GM19397 (cell line): ENCODE data around the gene NECTIN4.
A peak's percentile ranks its signal among the peaks of the same experiment; 100 is the strongest.
"Not testable (repeated sequence)": the region's sequence is repeated elsewhere in the genome, so short reads cannot be mapped to it uniquely, and the experiment has no call there.

ENCODE experiments used
- ATAC-seq: cut with Tn5 transposase; IDR thresholded peaks from one replicate; pipeline ENCODE4 v1.9.1; 2021; ENCODE audit warnings: mild to moderate bottlenecking, moderate library complexity; ENCODE audit not compliant: unreplicated experiment

The NECTIN4 gene

GRCh38 chr1:161065681-161066080 is 23.7 kb downstream of the NECTIN4 start:
- not testable (repeated sequence) for ATAC-seq

DNA sequence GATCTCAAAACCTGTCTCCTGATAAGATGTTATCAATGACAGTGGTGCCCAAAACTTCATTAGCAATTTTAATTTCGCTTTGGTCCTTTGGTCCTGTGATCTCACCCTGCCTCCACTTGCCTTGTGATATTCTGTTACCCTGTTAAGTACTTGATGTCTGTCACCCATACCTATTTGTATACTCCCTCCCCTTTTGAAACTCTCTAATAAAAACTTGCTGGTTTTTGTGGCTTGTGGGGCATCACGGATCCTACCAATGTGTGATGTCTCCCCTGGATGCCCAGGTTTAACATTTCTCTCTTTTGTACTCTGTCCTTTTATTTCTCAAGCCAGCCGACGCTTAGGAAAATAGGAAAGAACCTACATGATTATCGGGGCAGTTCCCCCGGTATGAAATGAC is 25.4 kb downstream of the NECTIN4 start:
- not testable (repeated sequence) for ATAC-seq

- no peak for ATAC-seq
Measured at GRCh38 chr1:161061419-161061818, 27.9 kb downstream of the NECTIN4 start.

- ATAC-seq = no peak
Measured at GRCh38 chr1:161059293-161059692, 30.1 kb downstream of the NECTIN4 start.

DNA sequence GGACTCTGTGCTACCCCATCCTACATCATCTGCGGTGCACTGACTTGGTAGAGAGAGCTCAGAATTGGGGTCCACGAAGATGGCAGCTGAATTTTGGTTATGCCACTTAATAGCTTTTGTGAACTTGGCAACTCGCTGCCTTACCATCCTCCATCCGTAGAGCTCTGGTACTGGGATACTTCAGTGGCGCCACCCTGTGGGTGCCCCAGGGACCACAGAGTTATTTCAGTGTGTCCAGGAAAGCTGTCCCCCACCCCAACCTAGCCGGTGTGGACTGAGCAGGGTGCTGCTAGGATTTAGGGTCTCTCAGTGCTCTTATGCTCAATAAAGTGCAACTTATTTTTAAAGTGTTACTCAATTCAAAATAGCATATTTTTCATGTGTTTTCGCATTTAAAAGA is 34.6 kb downstream of the NECTIN4 start:
- no peak for ATAC-seq

GRCh38 chr1:161054232-161054631 is 35.1 kb downstream of the NECTIN4 start:
- no peak for ATAC-seq

DNA sequence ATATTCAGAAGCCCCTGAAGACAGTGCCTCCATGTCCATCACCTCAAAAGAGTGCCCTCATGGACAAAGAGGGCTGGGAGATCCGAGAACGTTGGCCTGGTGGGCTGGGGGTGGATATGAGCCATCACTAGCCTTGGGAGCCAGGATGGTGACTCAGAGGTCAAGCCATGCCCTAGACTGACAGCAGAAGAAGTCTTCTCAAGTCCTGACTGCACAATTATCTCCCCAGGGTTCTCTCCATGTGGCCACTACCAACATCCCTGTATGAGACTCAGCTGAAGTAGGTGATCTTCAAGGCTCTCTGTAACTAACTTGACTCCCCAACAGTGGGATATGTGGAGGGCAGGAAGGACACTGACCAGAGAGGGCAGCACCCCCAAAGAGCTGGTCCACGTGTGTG is 36.5 kb downstream of the NECTIN4 start:
- ATAC-seq = no peak

DNA sequence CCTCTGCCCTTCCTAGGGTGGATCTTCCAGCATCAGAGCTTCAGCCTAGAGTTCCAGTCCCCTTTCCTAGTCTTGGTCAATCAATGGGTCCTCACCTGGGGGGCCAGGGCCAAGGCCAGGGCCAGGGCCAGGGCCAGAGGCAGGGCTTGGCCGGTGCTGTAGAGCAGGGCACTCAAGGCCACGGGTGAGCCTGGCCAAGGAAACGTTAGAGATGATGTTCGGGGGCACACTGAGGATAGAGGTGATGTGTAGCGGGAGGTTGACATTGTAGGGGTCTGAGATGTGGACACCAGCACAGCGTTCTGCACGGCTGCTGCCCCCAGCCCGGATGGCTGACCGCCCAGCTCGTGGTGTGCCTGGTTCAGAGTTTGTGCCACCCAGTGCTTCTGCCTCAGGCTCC is 38.1 kb downstream of the NECTIN4 start:
- ATAC-seq = no peak

- no peak for ATAC-seq
Measured at GRCh38 chr1:161048949-161049722, 40.2 kb downstream of the NECTIN4 start.

DNA sequence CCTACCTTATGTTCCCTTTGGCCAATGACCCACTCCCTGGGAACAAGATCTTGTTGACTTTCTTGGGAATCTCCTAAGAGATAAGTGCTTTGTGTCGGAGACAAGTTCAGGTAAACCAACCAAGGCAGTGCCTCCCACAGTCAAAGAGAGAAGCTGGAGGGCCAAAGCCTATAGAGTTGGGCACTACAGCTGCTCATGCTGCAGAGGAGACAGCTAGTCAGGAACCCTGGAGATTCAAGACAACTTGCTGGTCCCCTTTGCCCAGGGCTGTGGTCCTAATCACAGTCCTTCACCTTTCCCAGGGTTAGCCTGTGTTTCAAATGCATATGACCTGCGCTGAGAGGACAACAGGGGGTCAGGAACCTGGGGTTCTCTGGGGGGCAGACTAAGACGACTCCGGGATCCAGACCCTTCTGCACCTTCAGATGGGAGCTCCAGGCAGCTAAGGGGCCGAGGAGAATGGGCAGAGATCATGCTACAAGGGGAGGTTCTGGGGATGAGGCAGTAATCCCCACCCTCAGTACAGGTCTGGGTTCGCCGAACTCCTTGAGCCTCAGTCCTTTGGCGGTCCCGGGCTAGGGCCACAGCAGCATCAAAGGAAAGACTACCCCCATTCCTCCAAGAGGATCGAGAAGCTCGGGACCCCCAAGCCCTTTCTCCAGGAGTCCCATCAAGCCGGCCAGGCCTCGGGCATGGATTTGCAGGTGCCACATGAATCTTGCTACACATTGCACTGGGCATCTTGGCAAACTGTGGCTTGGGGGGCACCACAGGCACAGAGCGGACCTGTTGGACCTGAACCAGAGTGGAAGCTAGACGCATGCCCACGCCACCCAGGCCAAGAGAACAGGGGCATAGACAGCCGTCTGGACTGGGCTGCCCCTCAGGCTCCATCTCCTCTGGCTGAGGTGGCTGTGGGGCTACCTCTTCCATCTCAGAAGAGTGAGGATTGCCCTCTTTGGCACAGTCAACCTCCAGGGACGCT is 41.6 kb downstream of the NECTIN4 start:
- no peak for ATAC-seq

DNA sequence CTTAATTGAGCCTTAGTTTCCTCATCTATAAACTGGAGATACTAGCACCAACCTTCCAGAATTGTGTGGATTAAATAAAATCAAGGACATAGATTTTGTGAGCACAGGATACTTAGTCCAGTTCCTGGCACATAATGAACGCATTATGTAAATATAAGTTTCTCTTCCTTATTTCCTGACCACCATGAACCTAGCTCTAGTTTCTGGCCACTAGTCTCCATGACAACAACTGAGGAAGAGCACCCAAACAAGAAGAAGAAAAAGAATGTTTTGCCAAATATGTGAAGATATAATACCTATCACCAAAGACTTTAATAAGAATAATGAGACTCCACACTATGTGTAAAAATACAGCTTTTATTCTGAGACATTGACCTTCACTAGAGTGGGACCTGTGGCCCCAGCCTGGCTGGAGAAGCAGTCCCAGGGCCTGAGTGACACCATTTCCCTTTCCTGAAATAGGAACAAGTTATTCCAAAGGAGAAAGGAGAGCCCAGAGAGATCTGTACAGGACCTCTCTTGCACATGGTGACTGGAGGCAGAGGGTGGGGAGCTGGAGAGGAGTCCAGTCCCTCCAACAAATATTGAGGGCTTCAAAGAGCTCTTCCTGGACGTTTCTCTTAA is 42.6 kb downstream of the NECTIN4 start:
- ATAC-seq = peak; percentile 29

DNA sequence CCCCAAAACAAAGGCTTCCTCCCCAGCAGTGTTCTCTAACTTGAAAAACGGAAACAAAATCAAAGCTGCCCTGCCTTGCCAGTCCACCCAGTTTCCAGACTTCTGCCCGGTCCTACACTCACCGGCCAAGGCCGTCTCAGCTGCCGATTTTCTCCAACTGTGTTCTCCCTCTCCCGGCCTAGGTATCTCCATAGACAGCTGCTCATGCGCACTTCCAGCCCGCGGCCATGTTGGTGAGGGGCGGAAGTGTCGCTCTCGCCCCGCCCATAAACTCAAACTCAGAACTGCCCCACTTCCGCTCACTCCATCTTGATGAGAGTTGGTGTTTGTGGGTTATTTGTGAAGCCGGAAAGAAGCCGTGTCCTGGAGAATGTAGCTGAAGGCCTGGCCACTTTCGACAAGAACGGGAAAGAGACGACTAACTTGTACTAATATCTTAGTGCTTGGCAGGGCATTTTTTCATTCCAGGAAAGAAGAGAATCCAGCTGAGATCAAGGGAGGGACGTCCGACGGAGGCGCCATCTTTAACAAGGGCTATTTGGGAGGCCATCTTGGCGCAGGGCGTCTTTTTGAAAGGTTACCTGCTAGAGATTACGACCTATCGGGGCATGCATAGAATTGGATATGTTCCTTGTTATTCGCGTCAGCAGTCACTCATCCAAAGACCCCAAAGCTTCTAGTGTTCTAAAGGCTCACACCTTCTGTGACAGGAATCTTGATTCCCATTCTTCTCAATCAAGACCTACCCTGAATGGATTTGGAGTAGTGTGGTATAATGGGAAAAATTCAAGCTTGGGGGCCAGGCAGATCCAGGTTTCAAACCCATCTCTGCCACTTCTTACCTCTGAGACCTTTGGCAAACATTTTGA is 43.4 kb downstream of the NECTIN4 start, which contains the start of gene USF1:
USF1 (minus strand) TSS at position 242 of the 869 bp plus-strand sequence. CDS start 2,702 bp downstream, outside the sequence.
- ATAC-seq = peak; percentile 73

DNA sequence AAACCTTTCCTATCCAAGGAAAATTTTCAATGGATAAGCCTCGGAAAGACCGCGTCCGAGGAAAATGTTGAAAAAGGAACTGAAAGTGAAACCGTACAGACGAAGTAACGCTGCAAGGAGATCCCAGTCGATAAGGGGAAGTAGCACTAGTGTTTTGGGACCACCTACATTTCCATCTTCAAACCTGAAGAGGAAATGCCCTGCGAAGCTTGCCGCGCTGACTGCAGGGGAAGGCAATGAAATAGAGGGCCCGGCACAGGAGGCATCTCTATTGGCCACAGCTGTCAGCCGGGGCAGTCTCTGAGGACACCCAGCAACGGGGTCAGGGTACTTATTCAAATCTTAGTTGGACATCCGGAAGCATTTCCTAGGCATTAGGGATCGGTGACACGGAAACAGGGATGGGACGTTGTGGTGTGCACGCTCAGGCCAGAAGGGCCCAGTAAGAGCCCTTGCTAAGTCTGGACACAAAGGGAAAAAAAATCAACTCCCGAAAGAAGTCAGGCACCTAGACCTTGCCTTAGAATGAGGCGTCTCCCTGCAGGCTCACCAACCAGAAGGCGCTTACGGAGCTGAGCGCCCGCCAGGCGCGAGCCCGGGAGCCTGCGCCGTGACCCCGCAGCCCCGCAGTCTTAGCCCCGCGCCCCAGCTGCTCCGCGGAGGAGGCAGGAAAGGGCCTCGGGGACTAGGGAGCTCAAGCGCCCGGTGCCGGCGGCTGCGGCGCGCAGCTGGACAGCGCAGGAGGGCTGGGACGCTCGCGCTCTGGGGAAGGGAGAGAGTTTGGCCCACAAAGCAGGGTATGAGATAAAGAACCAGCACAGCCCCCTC is 44.2 kb downstream of the NECTIN4 start:
- ATAC-seq = peak; percentile 36

GRCh38 chr1:161044535-161044907 is 44.8 kb downstream of the NECTIN4 start:
- no peak for ATAC-seq

DNA sequence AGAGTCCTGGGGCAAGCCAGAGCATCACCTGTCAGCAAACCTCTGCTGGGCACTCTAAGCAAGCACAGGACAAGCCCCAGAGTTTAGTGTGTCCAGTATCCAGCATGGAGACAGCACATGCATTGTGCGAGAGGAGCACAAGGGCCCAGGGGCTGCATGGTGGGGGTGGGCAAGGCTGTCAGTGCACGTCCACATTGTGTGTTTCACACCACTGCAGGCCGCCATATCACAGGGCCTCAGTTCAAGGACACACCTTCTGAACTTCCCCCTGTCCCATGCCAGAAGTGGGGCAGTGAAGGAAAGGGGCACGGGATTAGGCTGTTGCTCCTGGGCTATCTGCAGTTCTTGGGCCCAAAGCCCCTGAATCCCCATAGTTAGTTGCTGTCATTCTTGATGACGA is 49.8 kb downstream of the NECTIN4 start:
- no peak for ATAC-seq

DNA sequence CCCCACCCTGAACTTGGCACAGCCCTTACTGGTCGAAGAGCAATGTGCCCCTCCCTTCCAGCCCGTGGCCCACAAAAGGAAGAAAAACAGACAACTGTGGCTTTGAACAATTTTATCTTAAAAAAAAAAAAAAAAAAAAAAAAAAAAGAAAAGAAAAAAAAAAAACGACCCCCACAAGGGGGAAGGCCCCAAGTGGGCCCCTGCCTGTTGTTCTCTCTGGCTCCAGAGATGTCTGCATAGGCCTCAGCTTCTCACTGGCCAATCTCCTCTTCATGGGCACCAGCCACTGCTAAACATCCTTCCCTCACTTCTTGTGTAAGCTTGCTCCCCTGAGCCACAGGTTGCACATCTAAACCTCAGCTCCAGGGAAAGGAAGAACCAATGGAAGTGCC is 50.2 kb downstream of the NECTIN4 start:
- ATAC-seq = no peak

DNA sequence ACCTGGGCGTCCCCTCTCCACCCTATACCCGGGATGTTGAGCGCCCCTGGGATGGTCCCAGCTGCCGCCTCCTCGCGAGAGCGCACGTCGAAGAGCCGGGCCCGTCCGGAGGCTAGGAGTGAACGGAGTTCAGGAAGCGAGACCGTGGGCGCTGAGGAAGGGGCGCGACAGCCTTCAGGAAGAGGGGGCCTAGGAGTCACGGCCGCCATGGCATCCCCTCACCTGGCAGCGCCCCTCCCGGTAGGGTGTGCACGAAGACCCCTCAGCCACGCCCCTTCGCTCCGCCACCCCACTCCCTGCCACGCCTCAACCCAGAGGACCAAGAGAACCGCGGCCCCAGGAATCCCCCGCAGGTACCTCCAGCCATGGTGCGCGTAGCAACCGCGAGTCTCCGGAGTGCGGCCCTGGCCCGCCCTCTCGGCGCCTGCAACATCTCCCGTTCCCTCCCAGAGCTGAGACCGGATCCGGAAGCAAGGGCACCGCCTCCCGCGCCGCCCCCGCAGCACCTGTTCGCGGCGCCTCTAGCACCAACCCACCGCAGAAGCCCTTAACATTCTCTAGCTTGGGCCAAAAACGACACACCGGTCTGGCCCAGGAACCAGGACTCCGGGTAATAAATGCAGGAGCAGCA is 50.7 kb downstream of the NECTIN4 start, which contains the start of gene TSTD1:
TSTD1 (minus strand) TSS at position 442 of the 631 bp plus-strand sequence; CDS start at position 367, 75 bp downstream.
- ATAC-seq = peak; percentile 92

- ATAC-seq = no peak
Measured at GRCh38 chr1:161037661-161038522, 51.5 kb downstream of the NECTIN4 start.
